VCaP (cell line): ENCODE measurements around the gene ADGRG6.

Experiments used
- H3K27ac ChIP-seq: fragments of 450-650 bp; 2 replicates; pipeline ENCODE4 v1.5.1; 2017
- CTCF ChIP-seq: fragments of 450-650 bp; conservative IDR thresholded peaks from 2 replicates; pipeline ENCODE4 v1.5.1; 2017; ENCODE audit warnings: mild to moderate bottlenecking, moderate library complexity

ADGRG6 gene

DNA sequence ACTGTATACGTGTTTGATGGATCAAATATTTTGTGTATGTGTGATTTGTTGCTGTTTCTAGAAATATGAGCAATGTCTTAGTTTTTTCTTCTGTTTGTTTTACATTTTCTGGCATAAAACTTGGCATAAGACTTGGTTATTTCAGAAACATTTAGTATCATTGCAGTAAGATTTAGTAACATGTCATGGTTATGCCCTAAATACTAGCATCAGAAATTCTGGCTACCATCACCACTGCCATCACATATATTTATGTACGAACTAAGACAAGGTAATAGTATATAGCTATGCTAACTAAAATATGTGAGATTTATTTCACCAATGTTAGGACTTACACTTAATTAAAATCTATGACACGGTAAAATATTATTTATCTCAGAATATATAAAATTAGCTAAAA lies 10.3 kb upstream of the ADGRG6 start:
- no peak overlapping the region for H3K27ac ChIP-seq
- no peak for TF ChIP-seq CTCF

DNA sequence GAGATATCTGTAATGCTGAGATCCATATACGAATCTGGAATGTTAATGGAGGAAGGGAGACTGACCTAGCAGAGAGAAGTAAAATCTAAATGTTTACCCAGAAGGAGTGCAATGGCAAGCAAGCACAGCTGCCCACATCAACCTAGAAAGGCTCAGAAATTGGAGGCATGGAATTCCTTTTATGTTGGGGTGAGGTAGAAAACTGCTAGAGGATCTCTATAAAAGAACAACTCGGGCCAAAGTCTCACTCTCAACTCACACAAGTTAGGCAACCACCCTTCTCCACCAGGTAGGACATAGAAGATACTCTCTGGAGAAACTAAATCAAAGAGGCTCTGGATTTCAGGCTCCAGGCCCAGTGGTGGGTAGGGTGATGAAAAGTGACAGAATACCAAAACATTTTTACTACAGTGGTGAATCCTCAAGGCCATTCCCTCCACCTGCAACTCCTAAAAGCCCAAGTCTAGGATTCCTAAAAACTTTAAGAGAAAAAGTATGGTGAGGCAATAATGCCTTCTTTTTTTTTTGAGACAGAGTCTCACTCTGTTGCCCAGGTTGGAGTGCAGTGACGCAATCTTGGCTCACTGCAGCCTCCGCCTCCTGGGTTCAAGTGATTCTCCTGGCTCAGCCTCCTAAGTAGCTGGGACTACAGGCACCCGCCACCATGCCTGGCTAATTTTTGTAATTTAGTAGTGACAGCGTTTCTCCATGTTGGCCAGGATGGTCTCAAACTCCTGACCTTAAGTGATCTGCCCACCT lies 9.5 kb upstream of the ADGRG6 start:
- TF ChIP-seq CTCF: no peak
- H3K27ac ChIP-seq: no peak overlapping the region

- no peak for TF ChIP-seq CTCF
- no peak overlapping the region for H3K27ac ChIP-seq
Observed at GRCh38 chr6:142293121-142293520, 8.7 kb upstream of the ADGRG6 start.

DNA sequence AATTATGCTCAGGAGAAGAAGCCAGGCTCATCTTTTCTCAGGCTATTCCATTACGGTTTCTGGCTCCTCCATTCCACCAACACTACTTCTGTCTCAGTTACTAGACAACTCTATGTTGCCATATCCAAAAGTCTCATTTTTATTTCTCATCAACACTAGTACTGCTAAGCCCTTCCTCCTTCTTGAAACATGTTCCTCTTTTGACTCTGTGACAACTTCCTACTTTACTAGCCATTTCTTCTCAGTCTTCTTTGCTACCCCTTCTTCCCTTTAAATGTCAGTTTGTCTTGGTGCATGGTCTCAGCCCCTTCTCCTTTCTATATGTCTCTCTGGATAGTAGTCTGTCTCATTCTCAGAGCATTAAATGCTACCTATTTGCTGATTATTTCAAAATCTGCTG lies 7.1 kb upstream of the ADGRG6 start:
- no peak for TF ChIP-seq CTCF
- H3K27ac ChIP-seq: no peak overlapping the region

DNA sequence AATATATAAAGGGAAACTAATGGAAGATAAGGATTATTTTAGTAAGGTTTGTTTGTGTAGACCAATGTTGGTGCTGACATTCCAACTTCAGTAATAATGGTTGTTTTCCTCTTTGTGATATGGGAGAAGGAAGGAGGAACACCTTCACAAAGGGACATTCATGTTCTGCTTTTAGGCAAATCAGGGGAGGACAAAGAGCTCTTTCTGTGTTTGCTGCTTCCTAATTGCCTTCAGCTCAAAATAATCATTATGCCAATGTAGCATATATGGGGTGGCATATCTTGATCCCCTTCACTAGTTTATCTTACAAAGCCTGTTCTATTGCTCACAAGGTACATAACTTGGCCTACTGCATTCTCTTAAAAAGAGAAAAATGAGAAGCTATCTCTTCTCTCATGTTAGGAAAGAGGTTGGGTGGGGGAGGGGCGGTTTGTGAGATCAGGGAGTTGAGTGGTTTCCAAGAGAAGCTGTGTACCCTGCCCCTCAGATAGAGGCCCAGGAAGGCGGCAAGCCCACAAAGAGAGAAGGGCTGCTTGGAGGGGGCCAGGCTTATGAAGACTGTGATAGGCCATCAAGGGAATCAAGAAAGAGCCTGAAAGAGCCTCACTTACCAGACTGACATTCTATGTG lies 4.7 kb upstream of the ADGRG6 start:
- TF ChIP-seq CTCF: no peak
- H3K27ac ChIP-seq: no peak overlapping the region

DNA sequence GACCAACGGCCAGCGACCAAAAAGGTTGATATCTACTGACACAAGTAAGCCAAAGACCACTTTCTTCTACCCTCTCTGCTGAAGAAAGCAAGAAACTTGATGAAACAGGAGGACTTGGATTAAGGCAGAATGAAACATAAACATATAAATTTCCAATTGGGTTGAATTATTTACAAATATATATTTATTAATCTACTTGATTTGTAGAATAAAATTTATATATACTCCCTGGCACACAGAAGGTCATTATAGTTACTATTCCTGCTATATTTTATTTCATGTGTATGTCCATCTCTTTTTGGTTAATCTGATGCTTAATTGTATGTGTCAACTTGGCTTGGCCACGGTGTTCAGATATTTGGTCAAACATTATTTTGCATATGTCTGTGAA lies 4.2 kb upstream of the ADGRG6 start:
- H3K27ac ChIP-seq: no peak overlapping the region
- TF ChIP-seq CTCF: no peak

DNA sequence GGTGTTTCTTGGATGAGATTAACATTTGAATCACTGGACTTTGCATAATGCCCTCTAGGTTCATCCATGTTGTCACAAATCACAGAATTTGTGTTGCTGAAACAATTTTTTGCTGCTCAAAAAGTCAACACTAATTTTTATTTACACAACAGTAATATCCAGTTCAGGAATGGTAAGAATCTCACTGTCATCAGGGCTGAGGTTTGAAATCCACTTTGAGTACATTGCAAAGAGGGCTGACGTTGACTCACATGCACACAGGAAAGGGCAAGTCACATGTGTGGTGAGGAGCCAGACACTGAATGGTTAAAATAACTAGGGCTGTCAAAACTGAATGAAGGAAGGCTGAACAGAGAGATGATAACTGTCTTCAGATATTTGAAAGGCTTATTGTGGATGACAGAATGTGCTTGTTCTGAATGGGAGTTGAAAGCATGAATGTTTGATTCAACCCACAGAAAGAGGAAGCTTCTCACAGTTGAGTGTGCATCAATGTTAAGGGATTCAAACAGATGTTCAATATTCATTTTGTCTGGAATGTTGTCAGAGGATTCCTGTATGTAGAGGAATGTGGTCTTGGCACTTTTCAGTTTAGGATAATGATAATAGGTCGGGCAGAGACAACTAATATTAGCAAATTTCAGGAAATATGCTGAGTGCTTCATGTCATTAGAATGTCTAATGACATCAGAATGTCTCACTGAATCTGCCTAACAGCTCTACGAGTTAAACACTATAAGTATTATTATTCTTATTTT lies 3.6 kb upstream of the ADGRG6 start:
- H3K27ac ChIP-seq: no peak overlapping the region
- no peak for TF ChIP-seq CTCF
